Activated T-cell treated with anti-CD3 and anti-CD28 coated beads for 24 hours (primary cell): Measurements from ENCODE around the gene CEP131.
"Not testable (repeated sequence)": the region's sequence is repeated elsewhere in the genome, so short reads cannot be mapped to it uniquely, and the experiment has no call there.

Experiments used
- DNase-seq: peaks from one replicate; pipeline ENCODE4 v3.0.0-alpha.2; 2020; ENCODE audit warnings: low read depth

Gene CEP131

DNA sequence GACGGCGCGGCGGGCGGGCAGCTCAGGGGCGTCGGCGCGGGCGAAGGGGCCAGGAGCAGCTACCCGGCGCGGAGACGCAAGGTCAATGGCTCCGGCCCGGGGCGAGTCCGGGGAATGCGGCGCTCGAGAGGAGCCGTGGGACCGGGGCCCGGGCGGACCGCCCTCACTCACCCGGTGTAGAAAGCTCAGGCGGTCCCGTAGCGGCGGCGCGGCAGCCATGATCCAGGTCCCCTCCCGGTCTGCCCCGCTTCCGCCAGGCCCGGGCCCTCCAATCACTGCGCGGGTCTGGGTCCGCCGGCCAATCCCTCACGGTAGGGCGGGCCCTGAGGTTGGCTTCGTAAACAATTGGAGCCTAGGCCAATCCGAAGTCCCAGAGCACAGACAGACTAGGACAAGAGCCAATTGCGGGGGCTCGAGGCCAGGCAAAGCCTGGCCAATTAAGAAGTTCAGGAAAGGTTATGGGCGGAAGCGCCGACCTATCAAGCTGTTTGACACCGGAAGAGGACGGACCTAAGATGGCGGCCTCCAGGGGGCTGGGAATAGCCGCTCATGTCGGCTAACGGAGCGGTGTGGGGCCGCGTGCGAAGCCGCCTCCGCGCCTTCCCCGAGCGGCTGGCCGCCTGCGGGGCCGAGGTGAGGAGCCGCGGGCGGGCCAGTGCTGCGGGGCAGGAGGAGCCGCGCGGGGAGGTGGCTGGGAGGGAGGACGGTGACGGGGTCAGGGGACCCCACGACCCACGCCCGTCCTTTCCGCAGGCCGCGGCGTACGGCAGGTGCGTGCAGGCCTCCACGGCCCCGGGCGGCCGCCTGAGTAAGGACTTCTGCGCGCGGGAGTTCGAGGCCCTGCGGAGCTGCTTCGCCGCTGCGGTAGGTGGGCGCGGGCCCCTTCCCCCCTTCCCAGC lies 16.3 kb upstream of the CEP131 start, which contains the start of the genes NDUFAF8 and TEPSIN:
Gene NDUFAF8, plus strand, starts transcription at position 504 of the 899 bp plus-strand sequence. Its CDS starts 46 bp downstream, at position 550.
Gene TEPSIN, minus strand, starts transcription at position 241 of the 899 bp plus-strand sequence. Its CDS starts 22 bp downstream, at position 219.
- DNase-seq: peak; percentile 92

- no peak for DNase-seq
Observed at GRCh38 chr17:81238490-81238814, 15.7 kb upstream of the CEP131 start.

- no peak for DNase-seq
Observed at GRCh38 chr17:81237591-81238489, 15.1 kb upstream of the CEP131 start.

- no peak for DNase-seq
Observed at GRCh38 chr17:81236784-81237183, 14.0 kb upstream of the CEP131 start.

- DNase-seq: no peak
Observed at GRCh38 chr17:81235822-81236740, 13.3 kb upstream of the CEP131 start.

GRCh38 chr17:81234940-81235821 lies 12.4 kb upstream of the CEP131 start:
- no peak for DNase-seq

DNA sequence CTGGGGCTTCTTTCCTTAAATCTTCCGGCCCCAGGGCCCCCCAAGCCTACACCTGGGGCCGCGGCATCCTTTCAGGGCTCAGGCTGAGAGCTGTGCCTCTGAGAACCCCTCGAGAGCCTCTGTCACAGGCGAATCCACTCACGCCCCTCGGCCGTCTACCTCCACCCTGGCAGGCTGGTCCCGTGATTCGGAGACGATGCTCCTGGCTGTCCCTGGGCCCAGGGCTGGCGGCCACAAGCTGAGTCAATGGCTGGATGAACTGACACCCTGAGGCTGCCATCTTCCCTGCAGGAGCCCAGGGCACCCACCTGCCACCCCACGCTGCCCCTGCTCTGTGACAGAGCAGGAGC lies 11.7 kb upstream of the CEP131 start:
- DNase-seq: no peak

DNA sequence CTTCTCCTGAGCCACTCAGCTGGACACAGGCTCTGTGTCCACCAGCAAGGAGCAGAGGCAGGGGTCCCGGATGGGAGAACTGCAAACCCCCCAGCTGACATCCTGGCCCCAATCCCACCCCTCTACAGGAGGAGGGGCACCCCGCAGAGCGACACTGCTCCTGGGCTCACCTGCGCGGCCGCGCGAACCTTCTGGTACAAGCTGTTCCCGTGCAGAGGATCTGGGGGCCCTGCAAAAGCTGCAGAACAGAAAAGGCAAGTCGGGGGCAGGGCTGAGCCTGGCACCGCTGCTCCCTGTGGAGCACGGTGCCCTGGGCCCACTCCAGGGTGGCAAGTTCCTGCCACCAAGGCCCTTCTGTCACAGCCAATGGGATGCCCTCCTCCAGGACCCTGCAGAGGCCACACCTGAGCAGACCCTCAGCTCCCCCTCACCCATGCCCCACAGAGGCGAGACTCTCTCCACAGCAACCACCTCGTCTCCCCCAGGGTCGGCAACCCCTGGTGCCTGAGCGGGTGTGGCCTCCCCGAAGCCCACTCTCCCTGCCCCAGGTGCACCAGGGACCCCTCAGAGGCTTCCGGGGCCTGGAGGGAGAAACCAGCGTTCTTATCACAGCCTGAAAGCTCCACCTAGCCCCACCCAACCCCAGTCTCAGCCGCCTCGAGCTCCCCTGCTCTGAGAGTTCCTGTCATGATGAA lies 11.2 kb upstream of the CEP131 start:
- no peak for DNase-seq

GRCh38 chr17:81233316-81233715 lies 10.6 kb upstream of the CEP131 start:
- no peak for DNase-seq

- DNase-seq: no peak
Observed at GRCh38 chr17:81232616-81233241, 10.0 kb upstream of the CEP131 start.

- DNase-seq: no peak
Observed at GRCh38 chr17:81231766-81232581, 9.2 kb upstream of the CEP131 start.

DNA sequence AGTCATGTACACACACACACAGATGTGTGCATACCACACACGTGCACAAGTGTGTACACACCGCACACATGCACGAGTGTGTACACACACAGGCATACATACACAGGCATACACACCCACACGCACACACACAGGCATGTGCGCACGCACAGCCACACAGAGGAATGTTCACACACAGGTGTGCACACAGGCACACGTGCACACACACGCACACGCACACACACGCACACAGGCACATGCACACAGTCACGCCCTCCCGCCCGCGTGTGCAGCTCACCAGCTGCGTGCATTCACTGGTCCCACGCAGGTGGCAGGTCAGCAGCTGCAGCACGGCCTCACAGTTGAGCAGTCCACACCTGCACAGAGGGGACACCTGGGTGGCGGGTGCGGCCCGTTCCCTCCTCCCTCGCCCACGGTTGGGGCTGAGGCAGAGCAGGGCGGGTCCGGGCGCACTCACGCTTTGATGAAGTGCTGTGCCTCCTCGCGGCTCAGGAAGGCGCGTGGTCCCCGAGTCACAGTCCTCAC lies 8.4 kb upstream of the CEP131 start:
- DNase-seq: no peak

- no peak for DNase-seq
Observed at GRCh38 chr17:81230043-81230820, 7.5 kb upstream of the CEP131 start.

- no peak for DNase-seq
Observed at GRCh38 chr17:81229666-81229920, 6.8 kb upstream of the CEP131 start.

GRCh38 chr17:81228834-81229665 lies 6.3 kb upstream of the CEP131 start:
- no peak for DNase-seq

GRCh38 chr17:81228420-81228819 lies 5.7 kb upstream of the CEP131 start:
- no peak for DNase-seq

DNA sequence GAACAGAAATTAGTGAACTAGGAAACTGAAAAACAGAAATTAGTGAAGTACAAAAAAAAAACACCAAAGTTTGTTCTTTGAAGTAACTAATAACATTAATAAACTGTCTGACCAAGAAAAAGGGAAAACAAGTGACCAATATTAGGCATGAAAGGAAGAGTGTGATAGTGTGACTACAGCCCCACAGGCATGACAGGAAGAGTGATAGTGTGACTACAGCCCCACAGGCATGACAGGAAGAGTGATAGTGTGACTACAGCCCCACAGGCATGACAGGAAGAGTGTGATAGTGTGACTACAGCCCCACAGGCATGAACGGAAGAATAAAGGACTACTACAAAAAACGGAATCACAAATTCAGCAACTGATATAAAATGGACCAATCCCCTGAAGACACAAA lies 4.9 kb upstream of the CEP131 start:
- not testable (repeated sequence) for DNase-seq
